GM19328 (cell line): ENCODE data around the gene TCTN3.
"Not testable (repeated sequence)": the region's sequence is repeated elsewhere in the genome, so short reads cannot be mapped to it uniquely, and the experiment has no call there.

Source experiments
- ATAC-seq: cut with Tn5 transposase; IDR thresholded peaks from one replicate; pipeline ENCODE4 v1.9.1; 2021; ENCODE audit warnings: mild to moderate bottlenecking, moderate library complexity; ENCODE audit not compliant: unreplicated experiment

TCTN3 gene

GRCh38 chr10:95635319-95635733 lies 58.4 kb downstream of the TCTN3 start:
- ATAC-seq = no peak

DNA sequence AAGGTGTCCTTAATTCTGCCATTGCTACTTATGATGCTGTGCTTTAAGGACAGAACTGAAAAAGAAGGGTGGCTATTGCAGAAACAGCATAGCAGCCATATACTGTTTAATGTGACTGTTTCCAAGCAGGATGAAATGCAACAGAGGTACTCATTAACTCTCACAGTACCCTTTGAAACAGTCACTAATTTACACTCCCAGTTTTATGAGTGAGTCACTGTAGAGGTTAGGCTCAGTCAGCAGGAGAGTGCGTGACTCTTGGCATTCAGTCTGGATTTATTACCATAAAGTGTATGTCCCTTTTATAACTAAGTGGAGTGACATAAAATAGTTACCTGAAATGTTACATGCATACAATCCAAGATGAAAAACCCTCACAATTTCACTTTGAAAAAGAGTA lies 64.9 kb downstream of the TCTN3 start:
- ATAC-seq = no peak

DNA sequence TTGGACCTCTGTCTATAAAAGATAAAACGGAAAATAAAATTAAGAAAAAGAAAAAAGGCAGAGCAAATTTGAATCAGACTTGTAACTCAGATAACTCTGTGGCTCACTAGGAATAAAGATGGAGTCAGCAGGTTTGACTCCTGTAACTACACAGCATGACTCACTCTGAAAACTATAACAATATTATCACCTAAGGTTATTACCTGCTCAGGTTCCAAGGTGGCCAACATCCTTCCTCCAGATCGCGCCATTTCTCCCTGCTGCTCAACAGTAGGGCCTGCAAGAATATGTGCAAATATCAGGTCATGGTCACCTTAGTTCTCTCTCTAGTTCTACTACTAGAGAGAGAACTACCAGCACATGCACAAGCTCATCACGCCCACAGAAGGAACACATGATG lies 67.2 kb downstream of the TCTN3 start:
- ATAC-seq = no peak

DNA sequence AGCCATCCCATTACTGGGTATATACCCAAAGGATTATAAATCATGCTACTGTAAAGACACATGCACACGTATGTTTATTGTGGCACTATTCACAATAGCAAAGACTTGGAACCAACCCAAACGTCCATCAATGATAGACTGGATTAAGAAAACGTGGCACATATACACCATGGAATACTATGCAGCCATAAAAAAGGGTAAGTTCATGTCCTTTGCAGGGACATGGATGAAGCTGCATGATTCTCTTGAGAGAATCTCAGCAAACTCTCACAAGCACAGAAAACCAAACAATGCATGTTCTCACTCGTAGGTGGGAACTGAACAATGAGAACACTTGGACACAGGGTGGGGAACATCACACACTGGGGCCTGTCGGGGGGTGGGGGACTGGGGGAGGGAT lies 73.3 kb downstream of the TCTN3 start:
- ATAC-seq = not testable (repeated sequence)

DNA sequence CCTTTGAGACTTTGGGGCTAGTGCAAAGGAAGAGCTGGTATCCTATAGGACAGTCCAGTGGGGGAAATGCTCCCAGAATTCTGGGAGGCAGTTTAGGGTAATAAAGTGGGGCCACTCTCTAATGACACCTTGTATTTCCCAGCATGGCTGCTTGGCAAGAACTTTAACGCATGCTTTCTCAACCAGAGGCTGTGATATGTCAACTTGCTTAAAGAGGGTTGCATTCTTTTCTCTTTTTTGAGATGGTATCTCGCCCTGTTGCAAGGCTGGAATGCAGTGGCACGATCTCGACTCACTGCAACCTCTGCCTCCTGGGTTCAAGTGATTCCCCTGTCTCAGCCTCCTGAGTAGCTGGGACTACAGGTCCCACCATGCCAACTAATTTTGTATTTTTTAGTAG lies 75.6 kb downstream of the TCTN3 start:
- ATAC-seq = no peak

DNA sequence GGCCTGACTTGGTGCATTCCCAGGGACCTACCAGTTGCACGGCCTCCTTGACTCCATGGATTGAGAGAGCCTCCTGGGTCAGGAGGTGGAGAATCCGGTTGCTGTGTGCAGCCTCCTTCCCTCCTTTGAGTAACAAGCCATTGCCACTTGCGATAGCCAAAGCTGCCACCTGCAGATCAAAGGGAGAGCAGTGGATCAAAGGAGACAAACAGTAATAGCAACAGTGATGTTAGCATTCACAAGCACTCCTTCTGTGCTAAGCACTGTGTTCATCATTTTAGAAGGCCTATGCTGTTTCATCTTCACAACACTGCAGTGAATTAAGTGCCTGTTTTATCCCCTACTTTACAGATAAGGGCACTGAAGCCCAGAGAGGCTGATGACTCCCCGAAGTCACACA lies 77.3 kb downstream of the TCTN3 start:
- ATAC-seq = no peak
